HCT116 (cell line): Measurements from ENCODE around the gene TAS2R7. TPM values are rescaled to one million over a fixed set of nuclear protein-coding genes. Genes with fewer than 3 reads are reported as not detected.

Experiments
- ATAC-seq: fragments of 200-7000 bp; cut with Tn5 transposase; 2 replicates; pipeline ENCODE4 v1.9.1; 2020; ENCODE audit warnings: mild to moderate bottlenecking, moderate library complexity
- BruUV-seq: library from RNA; stranded (reverse); fragments of 400-500 nt; replicated peaks from 2 replicates; lab custom pipeline; 2021; lab: Mats Ljungman, UMichigan
- CTCF ChIA-PET: fragments of 300-600 bp; sonication (Branson Sonifier 250); formaldehyde crosslinking; loops from one replicate; lab custom pipeline; 2021; ENCODE audit warnings: antibody characterized with exemption; lab: Charles Lee
- POLR2A ChIA-PET: fragments of 300-600, 350-600 bp; sonication (Branson Sonifier 250); formaldehyde crosslinking; loops from one replicate; lab custom pipeline; 2021; ENCODE audit warnings: antibody characterized with exemption; lab: Charles Lee
- RAD21 ChIA-PET, 2 experiments: fragments of 300-600 bp; sonication (Branson Sonifier 250); formaldehyde crosslinking; loops; one replicate each; lab custom pipeline; 2023; ENCODE audit warnings: low total read pairs in 2 of 2; ENCODE audit not compliant: uncharacterized antibody in 2 of 2, unreplicated experiment in 2 of 2, low non-redundant PET in 1 of 2; lab: Charles Lee
- DNase-seq: peaks from one replicate; pipeline ENCODE4 v3.0.0-alpha.2; 2010; ENCODE audit warnings: low read depth, low spot score
- H2AFZ ChIP-seq: fragments of 200-600 bp; shearing (Covaris generic), sonication (generic); 2 replicates; pipeline ENCODE4 v1.6.1; 2017; ENCODE audit warnings: low read depth, mixed run types, mixed read lengths, antibody characterized with exemption, low read length; ENCODE audit not compliant: poor library complexity, severe bottlenecking
- H3K27ac ChIP-seq: 2 replicates; pipeline ENCODE4 v1.5.1; 2012; ENCODE audit warnings: low read depth, low read length
- H3K27me3 ChIP-seq: fragments of 200-600 bp; sonication (generic); 2 replicates; pipeline ENCODE4 v1.6.1; 2016; ENCODE audit warnings: mixed run types, low read length, mixed read lengths; ENCODE audit not compliant: insufficient read depth
- H3K36me3 ChIP-seq, 2 experiments: fragments of 200-500 bp in 1 of 2; fragments of 200-600 bp in 1 of 2; sonication (Bioruptor generic) in 1 of 2; sonication (generic) in 1 of 2; 2 replicates each; pipeline versions ENCODE4 v1.5.1 to v1.6.1; 2014 to 2016; ENCODE audit warnings: low read length in 2 of 2, inconsistent platforms in 1 of 2, mixed read lengths in 1 of 2, mixed run types in 1 of 2; ENCODE audit not compliant: insufficient read depth in 2 of 2, control insufficient read depth in 1 of 2
- H3K4me1 ChIP-seq, 2 experiments: fragments of 200-600 bp in 1 of 2; sonication (generic) in 1 of 2; 2 replicates each; pipeline versions ENCODE4 v1.5.1 to v1.6.1; 2012 to 2017; ENCODE audit warnings: low read length in 2 of 2, inconsistent platforms in 1 of 2, mild to moderate bottlenecking in 1 of 2, mixed read lengths in 1 of 2, mixed run types in 1 of 2, moderate library complexity in 1 of 2; ENCODE audit not compliant: insufficient read depth in 2 of 2, control insufficient read depth in 1 of 2
- H3K4me2 ChIP-seq: fragments of 200-600 bp; sonication (generic); 2 replicates; pipeline ENCODE4 v1.6.1; 2017; ENCODE audit warnings: mixed run types, low read length, mixed read lengths
- H3K4me3 ChIP-seq, 2 experiments: fragments of 200-600 bp in 1 of 2; sonication (generic) in 1 of 2; replicated peaks in 1 of 2; 2 replicates each; pipeline ENCODE4 v1.5.1; 2011 to 2016; ENCODE audit warnings: low read length in 2 of 2, control low read depth in 1 of 2, low read depth in 1 of 2, mild to moderate bottlenecking in 1 of 2, mixed read lengths in 1 of 2, mixed run types in 1 of 2
- H3K79me2 ChIP-seq: fragments of 200-600 bp; sonication (generic); 2 replicates; pipeline ENCODE4 v1.6.1; 2017; ENCODE audit warnings: mild to moderate bottlenecking, mixed run types, low read length, moderate library complexity, mixed read lengths; ENCODE audit not compliant: insufficient read depth
- H3K9ac ChIP-seq: fragments of 200-600 bp; sonication (generic); 2 replicates; pipeline ENCODE4 v1.6.1; 2016; ENCODE audit warnings: low read length, mixed read lengths
- H3K9me2 ChIP-seq: fragments of 200-600 bp; sonication (generic), shearing (Covaris generic); 2 replicates; pipeline ENCODE4 v1.6.1; 2017; ENCODE audit warnings: mixed run types, mild to moderate bottlenecking, moderate library complexity; ENCODE audit not compliant: insufficient read depth
- H3K9me3 ChIP-seq, 2 experiments: fragments of 200-500 bp in 1 of 2; fragments of 200-600 bp in 1 of 2; sonication (Bioruptor generic) in 1 of 2; sonication (generic) in 1 of 2; 2 replicates each; pipeline ENCODE4 v1.6.1; 2014 to 2017; ENCODE audit warnings: low read length in 2 of 2, mixed read lengths in 2 of 2, inconsistent platforms in 1 of 2, low read depth in 1 of 2, mild to moderate bottlenecking in 1 of 2, mixed run types in 1 of 2, moderate library complexity in 1 of 2; ENCODE audit not compliant: control insufficient read depth in 1 of 2, insufficient read depth in 1 of 2
- H4K20me1 ChIP-seq: fragments of 200-600 bp; sonication (generic), shearing (Covaris generic); 2 replicates; pipeline ENCODE4 v1.6.1; 2017; ENCODE audit warnings: mixed run types, mild to moderate bottlenecking, moderate library complexity; ENCODE audit not compliant: insufficient read depth
- CBX3 ChIP-seq: IDR thresholded peaks from 2 replicates; pipeline ENCODE4 v1.6.1; 2012; ENCODE audit warnings: low read depth
- CTCF ChIP-seq, 3 experiments: fragments of 200-600 bp in 1 of 3; sonication (generic) in 1 of 3; IDR thresholded peaks in 2 of 3; conservative IDR thresholded peaks in 1 of 3; 2 replicates each; pipeline ENCODE4 v1.5.1; 2012 to 2017; ENCODE audit warnings: low read depth in 2 of 3, low read length in 2 of 3, antibody characterized with exemption in 1 of 3, borderline replicate concordance in 1 of 3, control low read depth in 1 of 3, mild to moderate bottlenecking in 1 of 3, mixed read lengths in 1 of 3, mixed run types in 1 of 3, moderate library complexity in 1 of 3; ENCODE audit not compliant: insufficient read depth in 1 of 3
- JUND ChIP-seq: IDR thresholded peaks from 2 replicates; pipeline ENCODE4 v1.6.1; 2012
- MAX ChIP-seq: IDR thresholded peaks from 2 replicates; pipeline ENCODE4 v1.6.1; 2012
- POLR2A ChIP-seq: IDR thresholded peaks from 2 replicates; pipeline ENCODE4 v1.7.0; 2011; ENCODE audit warnings: borderline replicate concordance; ENCODE audit not compliant: insufficient read depth, insufficient read length; ENCODE audit errors: extremely low read depth
- ZNF274 ChIP-seq: fragments of 200-500 bp; sonication (Bioruptor generic); IDR thresholded peaks from 2 replicates; pipeline ENCODE4 v1.6.1; 2014; ENCODE audit warnings: mild to moderate bottlenecking, low read depth, low read length, inconsistent platforms
- intact Hi-C: fragments of 100-400 bp; cut with micrococcal nuclease; formaldehyde crosslinking; loops from 2 replicates; pipeline ENCODE4 v1.10.0; 2022
- total RNA-seq: library from RNA; stranded (reverse); gene quantifications from one replicate; pipeline ENCODE4 v1.2.1, GENCODE V29; 2021; ENCODE audit not compliant: unreplicated experiment

The TAS2R7 gene
- total RNA-seq, 1 experiment from 2014 or later: not detected

- no peak for TF ChIP-seq MAX
- TF ChIP-seq, all 23 proteins: peak for 0
Observed at GRCh38 chr12:10811883-10812536, 9.6 kb upstream of the TAS2R7 start (continued).

- Histone ChIP-seq H3K36me3 (no peaks in the 10 kb centered on the region), H2AFZ (no peak within 1 kb of the TSS), H3K4me2 (no peak within 1 kb of the TSS), H3K9me2 (no peaks in the 10 kb centered on the region; the same call in 1 of the 2 replicates), H3K4me3 (no peak within 1 kb of the TSS), H3K9me3 (no peaks in the 10 kb centered on the region), H4K20me1 (no peaks in the 10 kb centered on the region), H3K4me1 (no peaks in the 10 kb centered on the region), H3K27ac (no peak within 1 kb of the TSS), H3K27me3 (no peaks in the 10 kb centered on the region), H3K9ac (no peak within 1 kb of the TSS), H3K79me2 (no peaks in the 10 kb centered on the region)
- CTCF ChIA-PET: no interaction called here
- intact Hi-C loops: no loop called here
- RAD21 ChIA-PET: no interaction called here
- ATAC-seq (no peak), DNase-seq (no peak)
- POLR2A ChIA-PET: no interaction called here
- no TSS peak for BruUV-seq
- TF ChIP-seq ZNF274: no peak
- TF ChIP-seq JUND: no peak
- no peak for TF ChIP-seq MAX
- TF ChIP-seq POLR2A: no peak
- TF ChIP-seq CBX3: no peak
- TF ChIP-seq CTCF (IDR thresholded peaks at IDR 0.05 in 2 of 3, conservative IDR thresholded peaks at IDR 0.05 in 1 of 3; ENCODE audit: borderline replicate concordance in 1 of 3, insufficient read depth in 1 of 3, low read depth in 2 of 3, low read length in 2 of 3): no peak
Observed at GRCh38 chr12:10810068-10810467, 7.6 kb upstream of the TAS2R7 start, which contains the start of gene TAS2R9. Gene TAS2R9, minus strand, starts transcription at chr12:10810168. Its CDS starts 93 bp downstream, at chr12:10810075.
